ENCODE results near the gene MTMR10.

Gene MTMR10

DNA sequence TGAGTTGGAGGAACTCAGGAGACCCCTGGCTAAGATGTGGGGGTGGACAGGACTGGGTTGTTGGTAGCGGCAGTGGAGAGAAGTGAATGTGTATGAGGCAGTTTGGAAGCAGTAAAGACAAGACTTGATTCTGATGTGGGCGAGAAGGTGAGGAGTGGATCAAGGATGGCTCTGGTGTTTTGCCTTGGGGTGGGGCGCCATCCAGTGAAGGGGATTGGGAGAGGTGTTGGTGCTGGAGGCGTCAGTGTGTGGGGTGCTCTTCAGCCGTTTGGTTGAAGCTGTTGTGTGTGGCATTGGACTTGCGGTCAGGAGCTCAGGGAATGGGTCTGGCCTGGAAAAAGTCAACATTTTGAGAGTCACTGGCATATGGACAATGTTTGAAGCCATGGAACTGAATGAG, 74.4 kb downstream of the MTMR10 start:
- DNase-seq, result no peak

DNA sequence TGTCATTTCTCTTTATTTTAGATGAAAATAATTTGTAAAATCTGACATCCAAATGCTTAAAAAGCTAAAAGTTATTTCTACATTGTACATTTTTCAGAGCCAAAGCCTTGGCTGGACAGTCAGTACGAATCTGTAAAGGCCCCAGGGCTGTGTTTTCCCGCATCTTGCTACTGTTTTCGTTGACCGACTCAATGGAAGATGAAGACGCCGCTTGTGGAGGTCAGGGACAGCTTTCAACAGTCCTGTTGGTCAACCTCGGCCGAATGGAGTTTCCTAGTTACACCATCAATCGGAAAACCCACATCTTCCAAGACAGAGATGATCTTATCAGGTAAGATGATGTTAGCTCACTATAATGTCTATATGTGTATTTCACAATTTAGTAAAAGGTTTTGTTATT, 77.7 kb downstream of the MTMR10 start:
- DNase-seq, result no peak

DNA sequence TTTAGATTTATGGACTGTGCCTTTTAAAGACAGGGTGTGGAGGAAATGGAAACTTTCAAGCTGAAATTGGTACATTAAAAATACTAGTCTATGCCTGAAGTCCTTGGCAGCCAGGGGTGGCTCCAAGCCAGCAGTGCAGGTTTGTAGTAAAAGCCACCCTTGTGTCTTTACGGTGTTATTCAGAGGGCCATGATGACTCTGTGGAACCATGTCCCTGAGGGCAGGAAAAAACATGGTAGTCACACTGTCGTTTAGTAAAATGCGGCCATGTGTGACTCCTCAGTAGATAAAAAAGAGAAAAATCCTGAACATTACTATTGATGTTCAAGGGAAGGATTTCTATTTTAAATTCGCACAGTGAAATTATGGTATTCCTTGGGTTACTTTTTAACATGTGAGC, 85.1 kb downstream of the MTMR10 start:
- no peak for DNase-seq

DNA sequence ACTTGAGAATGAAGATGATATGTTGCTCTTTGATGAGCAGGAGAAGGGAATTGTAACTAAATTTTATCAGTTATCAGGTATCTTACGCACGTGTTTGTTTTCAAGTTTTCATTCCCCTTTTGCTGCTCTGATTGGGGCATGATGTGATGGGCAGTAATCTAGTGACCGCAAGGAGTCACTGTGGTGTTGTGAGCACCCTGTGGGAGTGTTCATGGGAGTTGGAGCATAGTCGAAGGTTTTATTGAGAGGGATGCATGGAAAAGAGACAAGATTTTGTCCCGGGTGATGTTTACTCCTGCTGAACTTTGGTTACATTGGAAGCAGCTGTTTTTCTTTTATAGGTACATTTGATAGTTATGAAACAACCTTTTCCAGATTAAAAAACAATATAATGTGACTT, 85.6 kb downstream of the MTMR10 start:
- no peak for DNase-seq

DNA sequence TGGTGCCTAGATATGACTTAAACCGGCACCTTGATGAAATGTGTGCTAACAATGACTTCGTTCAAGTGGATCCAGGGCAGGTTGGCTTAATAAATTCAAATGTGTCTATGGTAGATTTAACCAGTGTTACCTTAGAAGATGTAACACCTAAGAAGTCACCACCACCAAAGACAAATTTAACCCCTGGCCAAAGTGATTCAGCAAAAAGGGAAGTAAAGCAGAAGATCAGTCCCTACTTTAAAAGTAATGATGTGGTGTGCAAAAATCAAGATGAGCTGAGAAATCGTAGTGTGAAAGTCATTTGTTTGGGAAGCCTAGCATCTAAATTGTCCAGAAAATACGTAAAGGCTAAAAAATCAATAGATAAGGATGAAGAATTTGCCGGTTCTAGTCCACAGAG, 86.6 kb downstream of the MTMR10 start:
- no peak for DNase-seq

DNA sequence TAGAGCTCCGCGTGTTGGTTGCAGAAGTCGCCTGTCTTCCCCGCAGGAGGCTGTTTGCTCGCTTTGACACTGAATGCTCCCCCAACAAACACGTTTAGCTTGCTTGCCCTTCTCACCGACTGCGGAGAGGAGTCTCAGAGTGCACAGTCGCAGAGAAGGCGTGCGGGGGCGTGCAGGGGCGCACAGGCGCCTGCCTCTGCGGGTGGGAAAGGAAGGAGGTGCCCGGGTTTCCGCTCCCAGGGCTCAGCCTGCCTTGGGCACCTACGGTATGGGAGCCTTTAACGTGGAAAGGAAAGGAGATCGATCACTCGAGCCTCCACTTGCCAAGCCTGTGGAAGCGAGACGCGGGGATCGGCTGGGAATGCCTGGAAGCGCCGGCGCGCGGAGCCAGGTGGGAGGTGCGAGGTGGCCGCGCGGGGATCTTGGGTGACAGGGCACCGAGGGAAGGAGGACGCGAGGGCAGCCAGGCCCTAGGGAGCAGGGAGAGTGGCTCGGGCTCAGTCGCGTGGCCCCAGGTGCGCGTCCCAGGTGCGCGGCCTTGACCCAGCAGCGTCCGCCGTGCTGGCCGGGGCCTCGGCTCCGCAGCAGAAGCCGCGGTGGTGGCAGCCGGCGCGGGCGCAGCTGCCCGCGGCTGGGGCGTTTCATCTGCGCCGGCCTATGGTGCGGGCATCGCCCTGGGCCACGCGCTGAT, 87.8 kb downstream of the MTMR10 start, which contains the start of gene FAN1:
FAN1 (plus strand) TSS at position 419 of the 691 bp plus-strand sequence. CDS start 749 bp downstream, outside the sequence.
- DNase-seq, result peak; percentile 48

DNA sequence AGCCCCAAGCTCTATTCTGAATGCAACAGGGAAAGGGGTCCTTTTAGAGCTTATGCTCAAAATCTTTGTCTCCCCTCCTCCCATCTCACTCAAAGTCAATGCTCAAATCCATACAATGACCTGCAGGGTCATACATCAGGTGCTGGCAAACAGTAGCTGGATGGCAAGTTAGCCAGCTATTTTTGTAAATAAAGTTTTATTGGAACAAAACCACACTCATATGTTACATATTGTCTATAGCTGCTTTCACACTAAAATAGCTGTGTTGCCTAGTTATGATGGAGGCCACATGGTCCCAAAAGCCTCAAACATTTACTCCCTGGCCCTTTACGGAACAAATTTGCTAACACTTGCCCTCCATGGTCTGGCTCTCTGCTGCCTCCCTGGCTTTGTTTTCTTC, 89.5 kb downstream of the MTMR10 start:
- no peak for DNase-seq

DNA sequence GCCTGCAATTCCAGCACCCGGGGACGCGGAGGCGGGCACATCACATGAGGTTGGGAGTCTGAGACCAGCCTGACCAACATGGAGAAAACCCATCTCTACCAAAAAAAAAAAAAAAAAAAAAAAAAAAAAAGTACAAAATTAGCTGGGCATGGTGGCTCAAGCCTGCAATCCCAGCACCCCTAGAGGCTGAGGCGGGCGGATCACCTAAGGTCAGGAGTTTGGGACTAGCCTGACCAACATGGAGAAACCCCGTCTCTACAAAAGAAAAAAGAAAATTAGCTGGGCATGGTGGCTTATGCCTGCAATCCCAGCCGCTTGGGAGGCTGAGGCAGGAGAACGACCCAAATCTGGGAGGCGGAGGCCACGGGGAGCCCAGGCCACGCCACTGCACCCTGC, 95.2 kb downstream of the MTMR10 start:
- DNase-seq, result no peak

DNA sequence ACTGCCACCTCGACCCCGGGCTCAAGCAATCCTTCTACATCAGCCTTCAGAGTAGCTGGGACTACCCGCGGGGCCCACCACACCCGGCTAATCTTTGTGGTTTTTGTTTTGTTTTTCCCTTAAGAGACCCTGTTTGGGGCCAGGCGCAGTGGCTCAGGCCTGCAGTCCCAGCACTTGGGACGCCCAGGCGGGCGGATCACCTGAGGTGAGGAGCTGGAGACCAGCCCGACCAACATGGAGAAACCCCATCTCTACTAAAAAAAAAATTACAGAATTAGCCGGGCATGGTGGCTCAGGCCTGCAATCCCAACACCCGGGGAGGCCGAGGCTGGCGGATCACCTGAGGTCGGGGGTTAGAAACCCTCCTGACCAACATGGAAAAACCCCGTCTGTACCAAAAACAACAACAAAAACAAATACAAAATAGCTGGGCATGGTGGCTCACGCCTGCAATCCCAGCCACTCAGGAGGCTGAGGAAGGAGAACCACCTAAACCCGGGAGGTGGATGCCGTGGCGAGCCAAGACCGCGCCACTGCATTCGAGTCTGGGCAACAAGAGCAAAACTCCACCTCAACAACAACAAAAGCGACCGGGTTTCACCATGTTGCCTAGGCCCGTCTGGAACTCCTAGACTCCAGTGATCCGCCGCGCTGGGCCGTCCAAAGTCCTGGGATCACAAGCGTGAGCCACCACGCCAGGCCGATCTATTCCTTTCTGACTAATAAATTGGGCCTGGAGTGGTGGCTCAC, 95.8 kb downstream of the MTMR10 start:
- no peak for DNase-seq

DNA sequence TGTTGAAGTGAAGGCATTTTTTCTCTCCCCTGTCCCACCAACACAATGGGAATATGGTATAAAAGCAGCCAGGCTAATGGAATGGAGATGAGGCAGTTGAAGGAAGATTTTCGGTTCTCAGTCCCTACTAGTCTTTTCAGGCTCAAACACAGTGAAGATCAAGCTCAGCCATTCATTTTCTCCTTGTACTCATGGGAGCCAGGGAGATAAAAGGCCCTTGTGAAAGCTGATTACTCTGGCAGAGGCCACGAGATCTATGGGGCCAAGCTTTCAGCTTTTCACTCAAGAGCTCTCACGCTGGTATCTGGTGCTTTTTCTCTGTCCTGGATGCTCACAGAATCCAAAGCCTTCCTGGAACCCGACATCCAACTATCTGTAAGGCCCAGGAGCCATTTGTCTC, 102.2 kb downstream of the MTMR10 start:
- no peak for DNase-seq
